ENCODE measurements around the gene MEIOB.

DNA sequence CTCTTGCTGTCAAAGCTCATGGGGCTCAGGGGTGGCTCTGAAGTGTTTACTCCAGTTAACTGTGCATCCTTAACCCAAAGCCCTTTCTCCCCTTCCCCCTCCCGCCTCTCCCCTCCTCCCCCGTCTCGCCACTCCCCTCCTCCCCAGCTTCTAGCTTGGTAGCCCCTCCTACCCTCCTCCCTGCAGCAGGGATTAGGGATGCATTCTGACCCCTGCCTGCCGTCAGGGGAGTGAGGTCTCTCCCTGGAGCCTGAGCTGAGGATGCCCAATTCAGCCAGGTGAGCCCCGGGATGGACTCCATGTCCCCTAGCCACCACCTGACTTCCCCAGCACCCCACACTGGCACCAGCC, 44.7 kb upstream of the MEIOB start:
- TF ChIP-seq, protein P1, sequence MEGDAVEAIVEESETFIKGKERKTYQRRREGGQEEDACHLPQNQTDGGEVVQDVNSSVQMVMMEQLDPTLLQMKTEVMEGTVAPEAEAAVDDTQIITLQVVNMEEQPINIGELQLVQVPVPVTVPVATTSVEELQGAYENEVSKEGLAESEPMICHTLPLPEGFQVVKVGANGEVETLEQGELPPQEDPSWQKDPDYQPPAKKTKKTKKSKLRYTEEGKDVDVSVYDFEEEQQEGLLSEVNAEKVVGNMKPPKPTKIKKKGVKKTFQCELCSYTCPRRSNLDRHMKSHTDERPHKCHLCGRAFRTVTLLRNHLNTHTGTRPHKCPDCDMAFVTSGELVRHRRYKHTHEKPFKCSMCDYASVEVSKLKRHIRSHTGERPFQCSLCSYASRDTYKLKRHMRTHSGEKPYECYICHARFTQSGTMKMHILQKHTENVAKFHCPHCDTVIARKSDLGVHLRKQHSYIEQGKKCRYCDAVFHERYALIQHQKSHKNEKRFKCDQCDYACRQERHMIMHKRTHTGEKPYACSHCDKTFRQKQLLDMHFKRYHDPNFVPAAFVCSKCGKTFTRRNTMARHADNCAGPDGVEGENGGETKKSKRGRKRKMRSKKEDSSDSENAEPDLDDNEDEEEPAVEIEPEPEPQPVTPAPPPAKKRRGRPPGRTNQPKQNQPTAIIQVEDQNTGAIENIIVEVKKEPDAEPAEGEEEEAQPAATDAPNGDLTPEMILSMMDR (IDR thresholded peaks at IDR 0.05): no peak
- TF ChIP-seq, protein P2, sequence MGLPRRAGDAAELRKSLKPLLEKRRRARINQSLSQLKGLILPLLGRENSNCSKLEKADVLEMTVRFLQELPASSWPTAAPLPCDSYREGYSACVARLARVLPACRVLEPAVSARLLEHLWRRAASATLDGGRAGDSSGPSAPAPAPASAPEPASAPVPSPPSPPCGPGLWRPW (IDR thresholded peaks at IDR 0.05): no peak
- TF ChIP-seq HOXA7 (CRISPR knock-in tag; IDR thresholded peaks at IDR 0.05) (no peak), POLR2A (IDR thresholded peaks at IDR 0.05; ENCODE audit: low read length) (no peak), KDM1A (IDR thresholded peaks at IDR 0.05; ENCODE audit: low read depth) (no peak), JUN (IDR thresholded peaks at IDR 0.05) (no peak), MYC (IDR thresholded peaks at IDR 0.05; ENCODE audit: borderline replicate concordance, low read length) (no peak)
- TF ChIP-seq, protein P3, sequence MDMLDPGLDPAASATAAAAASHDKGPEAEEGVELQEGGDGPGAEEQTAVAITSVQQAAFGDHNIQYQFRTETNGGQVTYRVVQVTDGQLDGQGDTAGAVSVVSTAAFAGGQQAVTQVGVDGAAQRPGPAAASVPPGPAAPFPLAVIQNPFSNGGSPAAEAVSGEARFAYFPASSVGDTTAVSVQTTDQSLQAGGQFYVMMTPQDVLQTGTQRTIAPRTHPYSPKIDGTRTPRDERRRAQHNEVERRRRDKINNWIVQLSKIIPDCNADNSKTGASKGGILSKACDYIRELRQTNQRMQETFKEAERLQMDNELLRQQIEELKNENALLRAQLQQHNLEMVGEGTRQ (IDR thresholded peaks at IDR 0.05): no peak
